ENCODE results near the gene ZC3H11A.

Gene ZC3H11A

DNA sequence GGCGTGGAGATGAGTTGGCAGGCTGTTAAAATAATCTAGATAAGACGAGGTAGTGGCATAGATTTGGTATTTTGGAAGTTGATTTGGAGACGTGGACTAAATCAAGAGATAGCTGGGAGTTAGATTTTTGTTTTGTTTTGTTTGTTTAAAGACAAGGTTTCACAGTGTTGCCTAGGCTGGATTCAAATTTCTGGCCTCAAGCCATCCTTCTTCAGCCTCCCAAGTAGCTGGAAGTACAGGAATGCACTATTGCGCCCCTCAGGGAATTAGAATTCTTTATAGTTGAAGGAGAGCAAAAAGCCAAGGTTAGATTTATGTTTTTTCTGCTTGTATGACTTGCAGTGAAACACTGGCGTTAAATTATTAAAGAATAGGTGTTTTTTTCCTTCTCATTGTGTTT, 43.7 kb downstream of the ZC3H11A start:
- intact Hi-C loops (cut with micrococcal nuclease), result no loop called here
- Mint-ChIP-seq H3K27me3 (no peaks in the 10 kb centered on the region), H3K36me3 (ENCODE audit: low read depth) (peaks cover 94% of the 10 kb centered on the region), H3K4me3 (no peak overlapping the region), H3K9me3 (no peaks in the 10 kb centered on the region), H3K4me1 (ENCODE audit: low read depth) (no peaks in the 10 kb centered on the region), H3K27ac (no peak overlapping the region)

- Mint-ChIP-seq H3K27me3 (no peaks in the 10 kb centered on the region), H3K36me3 (ENCODE audit: low read depth) (peaks cover 95% of the 10 kb centered on the region), H3K4me3 (no peak overlapping the region), H3K9me3 (no peaks in the 10 kb centered on the region), H3K27ac (no peak overlapping the region), H3K4me1 (ENCODE audit: low read depth) (no peaks in the 10 kb centered on the region)
- intact Hi-C loops (cut with micrococcal nuclease), result no loop called here
Observed at GRCh38 chr1:203840208-203840808, 44.9 kb downstream of the ZC3H11A start.

DNA sequence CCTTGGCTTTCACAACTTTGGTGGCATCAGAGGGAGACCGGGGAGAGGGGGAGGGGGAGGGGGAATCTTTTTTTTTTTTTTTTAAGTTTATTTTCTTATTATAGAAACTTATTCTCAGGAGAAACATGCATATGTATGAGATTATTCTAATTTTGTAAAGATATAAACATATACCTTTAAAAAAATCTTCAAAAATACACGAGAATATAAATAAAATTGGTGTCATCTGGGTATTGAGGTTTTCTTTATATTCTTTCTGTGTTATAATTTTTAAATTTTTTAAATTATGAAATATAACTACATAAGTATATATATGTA, 47.1 kb downstream of the ZC3H11A start:
- Mint-ChIP-seq H3K4me1 (ENCODE audit: low read depth) (no peaks in the 10 kb centered on the region), H3K36me3 (ENCODE audit: low read depth) (peaks cover 93% of the 10 kb centered on the region), H3K27ac (no peak overlapping the region), H3K9me3 (no peaks in the 10 kb centered on the region), H3K27me3 (no peaks in the 10 kb centered on the region), H3K4me3 (no peak overlapping the region)
- intact Hi-C loops (cut with micrococcal nuclease), result no loop called here

- H3K9me3 Mint-ChIP-seq, result no peaks in the 10 kb centered on the region
- intact Hi-C loops (cut with micrococcal nuclease), result no loop called here
- no peak overlapping the region for H3K27ac Mint-ChIP-seq
- peaks cover 92% of the 10 kb centered on the region for H3K36me3 Mint-ChIP-seq (ENCODE audit: low read depth)
- no peak overlapping the region for H3K4me3 Mint-ChIP-seq
- H3K27me3 Mint-ChIP-seq, result no peaks in the 10 kb centered on the region
- H3K4me1 Mint-ChIP-seq (ENCODE audit: low read depth), result no peaks in the 10 kb centered on the region
Observed at GRCh38 chr1:203843435-203843834, 48.0 kb downstream of the ZC3H11A start.

Data from dendritic cell treated with granulocyte-macrophage colony-stimulating factor and Interleukin-4, amounts not matched to agents 40 ng/mL and 50 ng/mL, for 4 days (primary cell).